ENCODE results near the gene DCAF10. TPM values are rescaled to one million over a fixed set of nuclear protein-coding genes. Genes with fewer than 3 reads are reported as not detected.

Gene DCAF10
- polyA plus RNA-seq, 1 donor (not counting 4 experiments of a cell fraction or from before 2014, with no cell fraction given), result 29.2 TPM

DNA sequence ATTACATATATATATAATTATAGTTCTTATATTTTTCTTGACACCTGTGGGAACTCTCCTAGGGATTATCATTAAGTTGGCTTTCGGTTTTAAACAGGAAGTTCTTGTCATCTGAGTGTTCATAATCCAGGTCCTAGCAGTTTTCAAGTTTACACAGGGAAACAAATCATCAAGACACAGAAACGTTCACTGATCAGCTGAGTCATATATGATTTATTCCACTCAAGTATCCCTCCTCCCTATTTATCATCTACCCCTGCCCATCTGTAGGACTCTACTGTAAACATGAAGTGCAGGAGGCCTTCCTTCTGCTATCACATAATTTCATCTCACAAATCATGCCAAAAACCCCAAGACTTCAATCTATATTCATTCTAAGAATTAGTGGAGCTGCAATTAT, 97.1 kb downstream of the DCAF10 start:
- Histone ChIP-seq H4K20me1 (ENCODE audit: control insufficient read depth, extremely low read depth, insufficient read depth, low read length) (no peaks in the 10 kb centered on the region), H3K4me2 (ENCODE audit: control insufficient read depth, extremely low read depth, insufficient read depth, low read depth, low read length) (no peak overlapping the region), H3K36me3 (ENCODE audit: control insufficient read depth in 2 of 2, extremely low read depth in 1 of 2, insufficient read depth in 2 of 2, low read length in 2 of 2) (peaks cover 7 to 13% of the 10 kb centered on the region in 2 experiments), H3K9me3 (ENCODE audit: control insufficient read depth, low read depth, low read length) (no peaks in the 10 kb centered on the region), H3K9ac (ENCODE audit: control insufficient read depth, extremely low read depth, insufficient read depth, low read length) (no peak overlapping the region), H3K4me3 (ENCODE audit: control insufficient read depth in 2 of 3, extremely low read depth in 1 of 3, insufficient read depth in 2 of 3, low read depth in 1 of 3, low read length in 3 of 3) (no peak overlapping the region), H3K9me1 (ENCODE audit: control insufficient read depth, extremely low read depth, insufficient read depth, low read length) (no peaks in the 10 kb centered on the region), H2AFZ (ENCODE audit: control insufficient read depth, low read length) (no peak overlapping the region), H3K27ac (ENCODE audit: control insufficient read depth, insufficient read depth, low read length) (no peak overlapping the region), H3K4me1 (ENCODE audit: control insufficient read depth, extremely low read depth, insufficient read depth, low read length) (peaks cover 7% of the 10 kb centered on the region), H3K27me3 (ENCODE audit: control insufficient read depth, extremely low read depth, insufficient read depth, low read length) (no peaks in the 10 kb centered on the region), H3K79me2 (ENCODE audit: control insufficient read depth, insufficient read depth, low read length) (peaks cover 25% of the 10 kb centered on the region)
- DNase-seq (ENCODE audit: low read depth, low spot score) (no peak), FAIRE-seq (no peak)
- dilution Hi-C loops (cut with MboI; ENCODE audit: extremely low pct_ligation_motif_present, low sequenced_read_pairs), result no loop called here
- no peak for TF ChIP-seq EZH2 (IDR thresholded peaks at IDR 0.05; ENCODE audit: low read length)
- TF ChIP-seq, protein P1, sequence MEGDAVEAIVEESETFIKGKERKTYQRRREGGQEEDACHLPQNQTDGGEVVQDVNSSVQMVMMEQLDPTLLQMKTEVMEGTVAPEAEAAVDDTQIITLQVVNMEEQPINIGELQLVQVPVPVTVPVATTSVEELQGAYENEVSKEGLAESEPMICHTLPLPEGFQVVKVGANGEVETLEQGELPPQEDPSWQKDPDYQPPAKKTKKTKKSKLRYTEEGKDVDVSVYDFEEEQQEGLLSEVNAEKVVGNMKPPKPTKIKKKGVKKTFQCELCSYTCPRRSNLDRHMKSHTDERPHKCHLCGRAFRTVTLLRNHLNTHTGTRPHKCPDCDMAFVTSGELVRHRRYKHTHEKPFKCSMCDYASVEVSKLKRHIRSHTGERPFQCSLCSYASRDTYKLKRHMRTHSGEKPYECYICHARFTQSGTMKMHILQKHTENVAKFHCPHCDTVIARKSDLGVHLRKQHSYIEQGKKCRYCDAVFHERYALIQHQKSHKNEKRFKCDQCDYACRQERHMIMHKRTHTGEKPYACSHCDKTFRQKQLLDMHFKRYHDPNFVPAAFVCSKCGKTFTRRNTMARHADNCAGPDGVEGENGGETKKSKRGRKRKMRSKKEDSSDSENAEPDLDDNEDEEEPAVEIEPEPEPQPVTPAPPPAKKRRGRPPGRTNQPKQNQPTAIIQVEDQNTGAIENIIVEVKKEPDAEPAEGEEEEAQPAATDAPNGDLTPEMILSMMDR (optimal IDR thresholded peaks at IDR 0.05 in 1 of 3, IDR thresholded peaks at IDR 0.05 in 1 of 3, conservative IDR thresholded peaks at IDR 0.05 in 1 of 3; ENCODE audit: extremely low read depth in 1 of 3, insufficient read depth in 2 of 3, low read length in 3 of 3), result no peak

DNA sequence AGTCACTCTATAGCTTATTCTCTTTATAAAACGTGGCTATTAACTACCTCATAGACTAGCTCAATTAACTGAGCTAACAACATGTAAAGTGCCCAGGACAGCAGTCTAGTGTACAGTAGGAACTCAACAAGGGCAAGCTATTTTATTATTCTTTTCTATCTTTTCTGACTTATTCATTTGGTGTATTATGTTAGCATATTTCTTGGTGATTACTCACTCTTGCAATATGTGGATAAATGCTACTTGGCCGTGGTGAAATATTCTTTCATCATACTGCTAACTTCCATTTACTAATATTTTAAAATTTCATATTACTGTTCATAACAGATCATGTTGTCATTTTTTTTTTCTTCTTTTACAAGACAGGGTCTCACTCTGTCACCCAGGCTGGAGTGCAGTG, 98.4 kb downstream of the DCAF10 start:
- H3K4me2 ChIP-seq (ENCODE audit: control insufficient read depth, extremely low read depth, insufficient read depth, low read depth, low read length), result no peak overlapping the region
- no peak overlapping the region for H3K27ac ChIP-seq (ENCODE audit: control insufficient read depth, insufficient read depth, low read length)
- H3K4me1 ChIP-seq (ENCODE audit: control insufficient read depth, extremely low read depth, insufficient read depth, low read length), result peaks cover 12% of the 10 kb centered on the region
- no peak overlapping the region for H2AFZ ChIP-seq (ENCODE audit: control insufficient read depth, low read length)
- peaks cover 7 to 9% of the 10 kb centered on the region in 2 experiments for H3K36me3 ChIP-seq (ENCODE audit: control insufficient read depth in 2 of 2, extremely low read depth in 1 of 2, insufficient read depth in 2 of 2, low read length in 2 of 2)
- H3K4me3 ChIP-seq (ENCODE audit: control insufficient read depth in 2 of 3, extremely low read depth in 1 of 3, insufficient read depth in 2 of 3, low read depth in 1 of 3, low read length in 3 of 3), result no peak overlapping the region
- no peak overlapping the region for H3K9ac ChIP-seq (ENCODE audit: control insufficient read depth, extremely low read depth, insufficient read depth, low read length)
- TF ChIP-seq EZH2 (IDR thresholded peaks at IDR 0.05; ENCODE audit: low read length), result no peak
- TF ChIP-seq, protein P1 (optimal IDR thresholded peaks at IDR 0.05 in 1 of 3, IDR thresholded peaks at IDR 0.05 in 1 of 3, conservative IDR thresholded peaks at IDR 0.05 in 1 of 3; ENCODE audit: extremely low read depth in 1 of 3, insufficient read depth in 2 of 3, low read length in 3 of 3), result no peak
- dilution Hi-C loops (cut with MboI; ENCODE audit: extremely low pct_ligation_motif_present, low sequenced_read_pairs), result no loop called here
- FAIRE-seq, result no peak
- no peaks in the 10 kb centered on the region for H4K20me1 ChIP-seq (ENCODE audit: control insufficient read depth, extremely low read depth, insufficient read depth, low read length)
- H3K27me3 ChIP-seq (ENCODE audit: control insufficient read depth, extremely low read depth, insufficient read depth, low read length), result no peaks in the 10 kb centered on the region
- H3K9me1 ChIP-seq (ENCODE audit: control insufficient read depth, extremely low read depth, insufficient read depth, low read length), result no peaks in the 10 kb centered on the region
- peaks cover 35% of the 10 kb centered on the region for H3K79me2 ChIP-seq (ENCODE audit: control insufficient read depth, insufficient read depth, low read length)
- H3K9me3 ChIP-seq (ENCODE audit: control insufficient read depth, low read depth, low read length), result no peaks in the 10 kb centered on the region
- no peak for DNase-seq (ENCODE audit: low read depth, low spot score)

Data from keratinocyte (primary cell).